Measurements from ENCODE around the gene PSPH. TPM values are rescaled to one million over a fixed set of nuclear protein-coding genes. Genes with fewer than 3 reads are reported as not detected.

Gene PSPH
- total RNA-seq, 1 donor from 2014 or later, result 13.6 TPM

DNA sequence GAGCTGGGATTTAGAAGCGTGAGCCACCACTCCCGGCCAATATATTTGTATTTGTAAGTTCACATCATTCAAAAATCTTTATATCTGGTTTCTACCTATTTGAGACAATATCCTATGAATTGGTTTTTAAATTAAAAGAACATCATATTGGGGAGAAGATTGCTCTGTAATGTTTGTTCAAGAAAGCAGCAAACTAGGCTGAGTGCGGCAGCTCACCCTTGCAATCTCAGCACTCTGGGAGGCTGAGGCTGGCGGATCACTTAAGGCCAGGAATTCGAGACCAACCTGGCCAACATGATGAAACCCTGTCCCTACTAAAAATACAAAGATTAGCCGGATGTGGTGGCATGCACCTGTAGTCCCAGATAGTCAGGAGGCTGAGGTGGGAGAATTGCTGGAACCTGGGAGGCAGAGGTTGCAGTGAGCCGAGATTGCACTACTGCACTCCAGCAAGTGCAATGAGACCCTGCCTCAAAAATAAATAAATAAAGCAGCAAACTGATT is 77.4 kb downstream of the PSPH start:
- Histone ChIP-seq H3K27me3 (ENCODE audit: control insufficient read depth in 3 of 3, insufficient read depth in 3 of 3, low read length in 3 of 3) (no peaks in the 10 kb centered on the region), H3K4me3 (ENCODE audit: low read length in 3 of 3) (no peak overlapping the region), H3K4me1 (ENCODE audit: control insufficient read depth in 3 of 3, insufficient read depth in 3 of 3, low read length in 3 of 3) (peaks cover 24 to 52% (median 49%) of the 10 kb centered on the region in 3 donors), H3K9me3 (ENCODE audit: control insufficient read depth in 3 of 3, low read length in 3 of 3) (no peaks in the 10 kb centered on the region), H3K27ac (ENCODE audit: low read depth, low read length) (peak overlapping the region; percentile 39), H3K36me3 (ENCODE audit: control insufficient read depth in 3 of 3, insufficient read depth in 3 of 3, low read length in 3 of 3) (peaks cover 0 to 12% (median 10%) of the 10 kb centered on the region in 3 donors), H3K9ac (ENCODE audit: low read depth in 1 of 3, low read length in 3 of 3) (no peak overlapping the region)

DNA sequence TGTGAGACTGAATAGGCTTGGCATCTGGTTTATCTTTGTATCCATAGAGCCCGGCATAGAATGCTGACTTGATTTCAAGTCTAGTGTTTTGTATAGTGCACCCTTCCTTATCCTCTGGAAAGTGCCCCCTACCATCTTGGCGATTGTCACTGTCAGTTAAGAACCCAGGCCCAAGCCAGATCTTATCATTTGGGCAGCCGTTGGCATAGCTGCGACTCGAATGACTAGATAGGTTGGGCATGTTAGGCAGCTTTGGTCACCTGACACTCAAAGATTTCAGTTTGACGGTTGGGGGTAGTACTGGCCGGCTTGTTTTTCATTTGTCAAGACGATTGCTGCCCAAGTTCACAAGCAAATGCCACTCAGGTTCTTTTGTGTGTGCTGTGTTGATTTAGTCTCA is 80.3 kb downstream of the PSPH start:
- H3K4me1 ChIP-seq (ENCODE audit: control insufficient read depth in 3 of 3, insufficient read depth in 3 of 3, low read length in 3 of 3), result peaks cover 36 to 64% (median 52%) of the 10 kb centered on the region in 3 donors
- H3K27ac ChIP-seq (ENCODE audit: low read depth, low read length), result peak overlapping the region; percentile 88
- peaks cover 0 to 6% (median 4%) of the 10 kb centered on the region in 3 donors for H3K36me3 ChIP-seq (ENCODE audit: control insufficient read depth in 3 of 3, insufficient read depth in 3 of 3, low read length in 3 of 3)
- H3K27me3 ChIP-seq (ENCODE audit: control insufficient read depth in 3 of 3, insufficient read depth in 3 of 3, low read length in 3 of 3), result no peaks in the 10 kb centered on the region
- no peaks in the 10 kb centered on the region for H3K9me3 ChIP-seq (ENCODE audit: control insufficient read depth in 3 of 3, low read length in 3 of 3)
- H3K4me3 ChIP-seq (ENCODE audit: low read length in 3 of 3), result peak overlapping the region; percentile 31 to 52 (median 47)
- H3K9ac ChIP-seq (ENCODE audit: low read depth in 1 of 3, low read length in 3 of 3), result peak overlapping the region; percentile 42 to 78 (median 47)

DNA sequence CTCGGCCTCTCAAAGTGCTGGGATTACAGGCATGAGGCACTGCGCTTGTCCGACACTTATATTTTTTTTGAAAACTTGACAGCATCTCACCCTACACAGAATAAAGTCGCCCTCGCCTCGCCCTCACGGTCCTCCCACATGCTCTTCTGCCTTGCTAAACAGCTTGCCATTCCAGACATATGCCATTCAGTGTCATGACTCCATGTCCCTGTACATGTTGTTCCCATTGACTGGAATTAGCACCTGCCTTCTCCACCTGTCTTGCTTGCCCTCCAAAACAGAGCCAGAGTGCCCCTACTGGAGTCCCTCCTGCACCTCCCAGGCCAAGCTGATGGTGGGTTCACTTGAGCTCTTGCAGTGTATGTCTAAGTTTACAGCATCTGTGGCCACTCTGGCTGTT is 80.7 kb downstream of the PSPH start:
- Histone ChIP-seq H3K9ac (ENCODE audit: low read depth in 1 of 3, low read length in 3 of 3) (peak overlapping the region in 2 of 3 donors; percentile 42 to 78), H3K4me1 (ENCODE audit: control insufficient read depth in 3 of 3, insufficient read depth in 3 of 3, low read length in 3 of 3) (peaks cover 39 to 65% (median 52%) of the 10 kb centered on the region in 3 donors), H3K27me3 (ENCODE audit: control insufficient read depth in 3 of 3, insufficient read depth in 3 of 3, low read length in 3 of 3) (no peaks in the 10 kb centered on the region), H3K36me3 (ENCODE audit: control insufficient read depth in 3 of 3, insufficient read depth in 3 of 3, low read length in 3 of 3) (peaks cover 0 to 6% (median 4%) of the 10 kb centered on the region in 3 donors), H3K27ac (ENCODE audit: low read depth, low read length) (peak overlapping the region; percentile 88), H3K4me3 (ENCODE audit: low read length in 3 of 3) (peak overlapping the region; percentile 15 to 52 (median 47)), H3K9me3 (ENCODE audit: control insufficient read depth in 3 of 3, low read length in 3 of 3) (no peaks in the 10 kb centered on the region)

DNA sequence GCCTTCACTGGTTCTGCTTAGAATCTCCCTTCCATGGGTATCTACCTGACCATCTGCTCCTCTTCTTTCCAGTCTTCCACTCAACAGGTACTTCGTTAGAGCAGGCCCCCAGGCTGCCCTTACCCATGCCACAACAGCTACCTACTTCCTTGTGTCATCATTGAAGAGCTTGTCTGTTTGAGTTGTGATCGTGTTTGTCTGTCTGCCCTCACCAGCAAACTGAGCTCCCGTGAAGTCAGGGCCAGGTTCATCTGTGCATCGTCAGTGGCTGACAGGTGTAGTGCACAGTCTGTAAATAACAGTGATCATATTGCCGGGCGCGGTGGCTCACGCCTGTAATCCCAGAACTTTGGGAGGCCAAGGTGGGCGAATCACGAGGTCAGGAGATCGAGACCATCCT is 81.9 kb downstream of the PSPH start:
- H3K27ac ChIP-seq (ENCODE audit: low read depth, low read length), result peak overlapping the region; percentile 62

DNA sequence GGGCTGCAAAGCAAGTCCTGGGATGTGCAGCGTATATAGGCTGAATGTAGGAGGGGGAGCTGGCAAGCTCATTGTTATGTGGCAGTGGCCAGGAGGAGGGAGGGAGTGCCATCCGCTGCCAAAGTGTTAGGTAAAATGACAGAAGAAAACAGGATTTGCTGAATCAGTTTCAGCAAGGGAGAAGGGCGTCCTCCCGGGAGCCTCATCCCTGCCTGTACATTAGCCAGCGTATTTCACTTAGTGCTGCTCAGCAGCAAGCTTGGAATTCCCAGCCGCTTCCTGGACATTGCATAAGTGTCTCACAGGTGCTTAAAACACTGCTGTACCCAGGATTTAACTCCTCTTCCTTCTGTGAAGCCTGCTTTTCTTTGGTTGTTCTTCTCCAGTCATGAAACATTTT is 84.4 kb downstream of the PSPH start:
- H3K36me3 ChIP-seq (ENCODE audit: control insufficient read depth in 3 of 3, insufficient read depth in 3 of 3, low read length in 3 of 3), result peaks cover 0 to 6% (median 4%) of the 10 kb centered on the region in 3 donors
- no peaks in the 10 kb centered on the region for H3K9me3 ChIP-seq (ENCODE audit: control insufficient read depth in 3 of 3, low read length in 3 of 3)
- H3K4me1 ChIP-seq (ENCODE audit: control insufficient read depth in 3 of 3, insufficient read depth in 3 of 3, low read length in 3 of 3), result peaks cover 38 to 55% (median 53%) of the 10 kb centered on the region in 3 donors
- peak overlapping the region; percentile 6 to 96 (median 23) for H3K9ac ChIP-seq (ENCODE audit: low read depth in 1 of 3, low read length in 3 of 3)
- peak overlapping the region in 2 of 3 donors; percentile 49 to 84 for H3K4me3 ChIP-seq (ENCODE audit: low read length in 3 of 3)
- H3K27ac ChIP-seq (ENCODE audit: low read depth, low read length), result peak overlapping the region; percentile 92
- H3K27me3 ChIP-seq (ENCODE audit: control insufficient read depth in 3 of 3, insufficient read depth in 3 of 3, low read length in 3 of 3), result no peaks in the 10 kb centered on the region

More for the DNA sequence above, 81.9 kb downstream of the PSPH start:
- H3K4me3 ChIP-seq (ENCODE audit: low read length in 3 of 3), result peak overlapping the region in 2 of 3 donors; percentile 35 to 43
- no peaks in the 10 kb centered on the region for H3K9me3 ChIP-seq (ENCODE audit: control insufficient read depth in 3 of 3, low read length in 3 of 3)
- peaks cover 38 to 60% (median 55%) of the 10 kb centered on the region in 3 donors for H3K4me1 ChIP-seq (ENCODE audit: control insufficient read depth in 3 of 3, insufficient read depth in 3 of 3, low read length in 3 of 3)
- H3K36me3 ChIP-seq (ENCODE audit: control insufficient read depth in 3 of 3, insufficient read depth in 3 of 3, low read length in 3 of 3), result peaks cover 0 to 6% (median 4%) of the 10 kb centered on the region in 3 donors
- no peaks in the 10 kb centered on the region for H3K27me3 ChIP-seq (ENCODE audit: control insufficient read depth in 3 of 3, insufficient read depth in 3 of 3, low read length in 3 of 3)
- H3K9ac ChIP-seq (ENCODE audit: low read depth in 1 of 3, low read length in 3 of 3), result peak overlapping the region in 2 of 3 donors; percentile 13 to 62

DNA sequence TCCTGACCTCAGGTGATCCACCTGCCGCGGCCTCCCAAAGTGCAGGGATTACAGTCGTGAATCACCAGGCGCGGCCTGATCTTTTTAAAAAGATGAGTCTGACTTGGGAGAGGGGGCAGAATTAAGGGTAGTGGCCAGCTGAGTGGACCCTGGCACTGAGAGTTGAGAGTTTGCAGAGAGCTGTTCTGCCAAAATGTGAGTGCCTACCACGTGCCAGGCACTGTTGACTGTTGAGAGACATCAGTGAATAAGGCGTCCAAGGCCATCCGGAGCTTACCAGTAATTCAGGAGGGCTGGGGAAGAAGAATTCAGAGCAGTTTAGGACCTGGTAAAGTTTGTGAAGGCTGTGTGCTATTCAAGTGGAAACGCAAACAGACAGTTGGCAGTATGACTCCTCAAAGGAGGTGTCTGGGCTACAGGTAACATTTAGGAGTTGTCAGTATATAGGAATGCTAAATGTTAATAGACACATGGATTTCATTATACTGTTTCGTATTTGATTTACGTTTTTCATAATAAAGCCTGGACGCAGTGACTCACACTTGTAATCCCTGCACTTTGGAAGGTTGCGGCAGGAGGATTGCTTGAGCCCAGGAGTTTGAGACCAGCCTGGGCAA is 85.3 kb downstream of the PSPH start:
- Histone ChIP-seq H3K4me1 (ENCODE audit: control insufficient read depth in 3 of 3, insufficient read depth in 3 of 3, low read length in 3 of 3) (peaks cover 38 to 48% (median 47%) of the 10 kb centered on the region in 3 donors), H3K9ac (ENCODE audit: low read depth in 1 of 3, low read length in 3 of 3) (peak overlapping the region; percentile 93 to 96 (median 93)), H3K36me3 (ENCODE audit: control insufficient read depth in 3 of 3, insufficient read depth in 3 of 3, low read length in 3 of 3) (peaks cover 0 to 6% (median 4%) of the 10 kb centered on the region in 3 donors), H3K27ac (ENCODE audit: low read depth, low read length) (peak overlapping the region; percentile 92), H3K4me3 (ENCODE audit: low read length in 3 of 3) (peak overlapping the region; percentile 84 to 88 (median 84)), H3K27me3 (ENCODE audit: control insufficient read depth in 3 of 3, insufficient read depth in 3 of 3, low read length in 3 of 3) (no peaks in the 10 kb centered on the region), H3K9me3 (ENCODE audit: control insufficient read depth in 3 of 3, low read length in 3 of 3) (no peaks in the 10 kb centered on the region)

DNA sequence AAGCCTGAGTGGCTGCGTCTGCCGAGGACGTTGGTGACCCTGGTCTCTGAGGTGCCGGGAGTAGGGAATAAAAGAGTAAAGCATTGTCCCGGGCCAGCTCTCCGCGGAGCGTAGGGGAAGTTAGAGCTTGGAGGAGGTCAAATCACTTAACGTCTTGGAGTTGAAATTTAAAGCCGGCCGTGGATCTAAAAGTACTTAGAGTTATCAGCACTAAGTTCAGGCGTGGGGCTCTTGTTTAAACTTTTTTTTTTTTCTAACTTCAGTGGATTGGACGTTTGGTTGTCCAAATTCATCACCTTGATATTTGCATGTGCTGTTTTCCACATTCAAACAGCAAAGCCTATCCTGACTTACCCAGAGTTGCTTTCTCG is 86.2 kb downstream of the PSPH start:
- H3K36me3 ChIP-seq (ENCODE audit: control insufficient read depth in 3 of 3, insufficient read depth in 3 of 3, low read length in 3 of 3), result peaks cover 0 to 6% (median 4%) of the 10 kb centered on the region in 3 donors
- peak overlapping the region; percentile 84 to 88 (median 84) for H3K4me3 ChIP-seq (ENCODE audit: low read length in 3 of 3)
- H3K4me1 ChIP-seq (ENCODE audit: control insufficient read depth in 3 of 3, insufficient read depth in 3 of 3, low read length in 3 of 3), result peaks cover 32 to 40% (median 39%) of the 10 kb centered on the region in 3 donors
- H3K27me3 ChIP-seq (ENCODE audit: control insufficient read depth in 3 of 3, insufficient read depth in 3 of 3, low read length in 3 of 3), result no peaks in the 10 kb centered on the region
- H3K9me3 ChIP-seq (ENCODE audit: control insufficient read depth in 3 of 3, low read length in 3 of 3), result no peaks in the 10 kb centered on the region
- peak overlapping the region; percentile 93 to 96 (median 93) for H3K9ac ChIP-seq (ENCODE audit: low read depth in 1 of 3, low read length in 3 of 3)
- H3K27ac ChIP-seq (ENCODE audit: low read depth, low read length), result peak overlapping the region; percentile 92

DNA sequence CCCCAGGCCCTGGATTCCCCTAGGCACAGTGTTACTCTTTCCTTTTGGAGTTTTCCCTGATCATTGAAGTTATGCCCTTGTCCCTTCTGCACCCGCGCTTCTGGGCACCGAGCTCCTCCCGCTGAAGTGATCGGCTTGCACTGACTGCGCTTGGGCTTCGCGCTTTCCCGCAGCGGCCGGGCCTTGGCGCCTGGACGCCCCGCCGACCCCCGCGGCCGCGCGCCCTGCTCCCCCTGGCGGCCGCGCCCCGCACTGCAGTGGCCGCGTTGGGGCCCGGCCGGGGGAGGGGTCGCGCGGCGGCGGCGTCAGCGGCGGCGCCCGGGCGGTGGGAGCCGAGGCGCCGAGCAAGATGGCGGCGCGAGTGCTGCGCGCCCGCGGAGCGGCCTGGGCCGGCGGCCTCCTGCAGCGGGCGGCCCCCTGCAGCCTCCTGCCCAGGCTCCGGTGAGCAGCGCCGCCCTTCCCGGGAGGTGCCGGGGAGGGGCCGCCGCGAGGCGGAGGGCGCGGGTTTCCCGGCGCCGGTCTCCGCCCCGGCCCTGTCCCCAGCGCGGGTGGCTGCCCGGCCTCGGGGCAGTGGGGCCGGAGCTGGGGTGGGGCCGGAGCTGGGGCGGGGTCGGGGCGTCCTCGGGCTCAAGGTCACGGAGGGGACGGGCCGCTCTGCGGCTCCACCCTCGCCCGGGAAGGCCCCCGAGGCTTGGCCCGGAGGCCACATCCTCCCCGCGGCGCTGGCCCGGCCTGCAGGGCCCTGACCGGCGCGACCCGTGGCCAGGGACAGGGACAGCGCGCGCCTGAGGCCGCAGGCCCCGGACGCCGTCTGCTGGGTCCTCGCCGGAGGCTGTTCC is 86.8 kb downstream of the PSPH start, which contains the start of gene NIPSNAP2:
Gene NIPSNAP2, plus strand, starts transcription at position 325 of the 839 bp plus-strand sequence. Its CDS starts 25 bp downstream, at position 350.
- H3K9me3 ChIP-seq (ENCODE audit: control insufficient read depth in 3 of 3, low read length in 3 of 3), result no peaks in the 10 kb centered on the region
- peak within 1 kb of the TSS; percentile 92 for H3K27ac ChIP-seq (ENCODE audit: low read depth, low read length)
- peaks cover 0 to 4% (median 4%) of the 10 kb centered on the region in 3 donors for H3K36me3 ChIP-seq (ENCODE audit: control insufficient read depth in 3 of 3, insufficient read depth in 3 of 3, low read length in 3 of 3)
- H3K9ac ChIP-seq (ENCODE audit: low read depth in 1 of 3, low read length in 3 of 3), result peak within 1 kb of the TSS; percentile 93 to 96 (median 93)
- H3K4me3 ChIP-seq (ENCODE audit: low read length in 3 of 3), result peak within 1 kb of the TSS; percentile 84 to 88 (median 84)
- peaks cover 28 to 36% (median 35%) of the 10 kb centered on the region in 3 donors for H3K4me1 ChIP-seq (ENCODE audit: control insufficient read depth in 3 of 3, insufficient read depth in 3 of 3, low read length in 3 of 3)
- no peaks in the 10 kb centered on the region for H3K27me3 ChIP-seq (ENCODE audit: control insufficient read depth in 3 of 3, insufficient read depth in 3 of 3, low read length in 3 of 3)

DNA sequence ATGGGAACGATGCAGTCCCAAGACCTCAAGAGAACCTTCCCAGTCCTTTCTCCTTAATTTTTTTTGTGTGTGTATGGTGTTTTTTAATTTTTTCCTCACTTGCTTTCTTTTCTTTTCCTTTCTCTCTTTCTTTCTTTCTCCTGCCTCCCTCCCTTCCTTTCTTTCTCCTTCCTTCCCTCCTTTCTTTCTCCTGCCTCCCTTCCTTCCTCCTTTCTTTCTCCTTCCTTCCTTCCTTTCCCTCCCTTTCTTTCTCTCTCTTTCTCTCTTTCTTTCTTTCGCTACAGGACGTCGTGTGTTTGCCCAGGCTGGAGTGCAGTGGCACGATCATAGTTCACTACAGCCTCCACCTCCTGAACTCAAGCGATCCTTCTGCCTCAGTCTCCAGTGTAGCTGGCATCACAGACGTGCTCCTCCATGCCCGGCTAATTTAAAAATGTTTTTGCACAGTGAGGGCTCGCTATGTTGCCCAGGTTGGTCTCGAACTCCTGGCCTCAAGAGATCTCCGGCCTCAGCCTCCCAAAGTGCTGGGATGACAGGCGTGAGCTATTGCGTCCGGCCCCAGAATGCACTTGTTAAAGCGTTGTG is 87.6 kb downstream of the PSPH start:
- Histone ChIP-seq H3K4me3 (ENCODE audit: low read length in 3 of 3) (peak overlapping the region; percentile 69 to 73 (median 72)), H3K27me3 (ENCODE audit: control insufficient read depth in 3 of 3, insufficient read depth in 3 of 3, low read length in 3 of 3) (no peaks in the 10 kb centered on the region), H3K9ac (ENCODE audit: low read depth in 1 of 3, low read length in 3 of 3) (peak overlapping the region; percentile 71 to 84 (median 79)), H3K4me1 (ENCODE audit: control insufficient read depth in 3 of 3, insufficient read depth in 3 of 3, low read length in 3 of 3) (peaks cover 24 to 30% (median 28%) of the 10 kb centered on the region in 3 donors), H3K36me3 (ENCODE audit: control insufficient read depth in 3 of 3, insufficient read depth in 3 of 3, low read length in 3 of 3) (no peaks in the 10 kb centered on the region), H3K9me3 (ENCODE audit: control insufficient read depth in 3 of 3, low read length in 3 of 3) (no peaks in the 10 kb centered on the region), H3K27ac (ENCODE audit: low read depth, low read length) (peak overlapping the region; percentile 66)

Data from skeletal muscle tissue (tissue), 4 donors.